Stimulated activated CD4-positive, alpha-beta T cell treated with anti-CD3 and anti-CD28 coated beads, Interleukin-1b, Interleukin-23, amount 100 ng/mL, for 4 hours (primary cell): Measurements from ENCODE around the gene ZNF618.
"Not testable (repeated sequence)": the region's sequence is repeated elsewhere in the genome, so short reads cannot be mapped to it uniquely, and the experiment has no call there.

Source experiments
- DNase-seq, 2 donors: peaks; one replicate each; pipeline ENCODE4 v3.0.0-alpha.2; 2020; ENCODE audit warnings: low read depth in 2 of 2

ZNF618 gene

DNA sequence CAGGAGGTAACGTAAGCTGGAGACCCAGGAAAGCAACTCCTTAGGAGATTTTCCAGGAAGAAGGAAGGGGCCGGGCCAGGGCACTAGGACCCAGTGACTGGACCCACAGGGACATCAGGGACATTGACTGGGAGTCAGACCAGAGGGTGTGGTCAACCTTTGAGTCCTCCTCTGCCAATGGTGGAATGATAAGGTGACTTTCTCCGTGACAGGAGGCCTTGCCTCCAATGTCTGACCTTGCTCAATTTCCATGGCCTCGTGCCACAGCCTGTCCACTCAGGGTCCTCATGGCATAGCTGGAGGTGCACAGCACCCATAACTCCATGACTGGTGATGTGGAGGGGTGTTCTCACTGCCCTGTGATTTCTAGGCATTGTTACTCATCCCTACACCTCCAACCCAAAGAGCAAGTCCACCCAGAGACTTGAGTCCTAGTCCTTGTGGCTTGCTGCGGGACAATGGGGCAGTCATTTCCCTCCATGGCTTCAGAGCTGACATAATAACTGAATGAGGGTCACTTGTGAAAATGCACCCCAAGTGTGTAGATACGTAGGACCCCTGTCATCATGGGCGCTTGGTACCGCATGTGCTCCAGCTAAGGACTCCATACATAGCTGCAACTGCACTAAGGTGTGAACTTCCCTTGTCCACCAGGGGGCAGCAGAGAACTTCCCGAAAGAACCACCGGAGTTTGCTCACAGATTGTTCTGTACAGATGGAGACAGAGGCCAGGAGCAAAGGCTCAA is 206.1 kb downstream of the ZNF618 start:
- DNase-seq = peak; percentile 68 to 82

- not testable (repeated sequence) for DNase-seq
Measured at GRCh38 chr9:114082763-114083412, 206.8 kb downstream of the ZNF618 start.

DNA sequence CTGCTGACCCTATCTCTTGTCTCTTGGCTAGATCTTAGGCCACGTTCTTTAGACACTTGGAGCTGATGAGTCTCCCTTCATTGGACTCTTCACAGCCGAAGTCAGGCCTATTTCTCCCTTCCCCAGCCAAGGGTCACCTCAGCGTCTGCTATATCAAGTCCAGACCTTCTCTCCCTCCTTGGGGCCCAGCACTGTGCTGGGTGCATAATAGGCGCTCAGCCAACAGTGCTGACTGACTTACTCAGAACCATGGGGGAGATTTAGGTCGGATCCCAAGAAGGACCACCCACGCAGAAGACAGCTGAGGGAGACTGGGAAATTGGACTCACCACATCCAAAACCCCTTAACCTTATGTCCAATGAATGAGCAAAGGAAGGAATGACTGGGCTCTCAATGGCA is 207.6 kb downstream of the ZNF618 start:
- DNase-seq = no peak

DNA sequence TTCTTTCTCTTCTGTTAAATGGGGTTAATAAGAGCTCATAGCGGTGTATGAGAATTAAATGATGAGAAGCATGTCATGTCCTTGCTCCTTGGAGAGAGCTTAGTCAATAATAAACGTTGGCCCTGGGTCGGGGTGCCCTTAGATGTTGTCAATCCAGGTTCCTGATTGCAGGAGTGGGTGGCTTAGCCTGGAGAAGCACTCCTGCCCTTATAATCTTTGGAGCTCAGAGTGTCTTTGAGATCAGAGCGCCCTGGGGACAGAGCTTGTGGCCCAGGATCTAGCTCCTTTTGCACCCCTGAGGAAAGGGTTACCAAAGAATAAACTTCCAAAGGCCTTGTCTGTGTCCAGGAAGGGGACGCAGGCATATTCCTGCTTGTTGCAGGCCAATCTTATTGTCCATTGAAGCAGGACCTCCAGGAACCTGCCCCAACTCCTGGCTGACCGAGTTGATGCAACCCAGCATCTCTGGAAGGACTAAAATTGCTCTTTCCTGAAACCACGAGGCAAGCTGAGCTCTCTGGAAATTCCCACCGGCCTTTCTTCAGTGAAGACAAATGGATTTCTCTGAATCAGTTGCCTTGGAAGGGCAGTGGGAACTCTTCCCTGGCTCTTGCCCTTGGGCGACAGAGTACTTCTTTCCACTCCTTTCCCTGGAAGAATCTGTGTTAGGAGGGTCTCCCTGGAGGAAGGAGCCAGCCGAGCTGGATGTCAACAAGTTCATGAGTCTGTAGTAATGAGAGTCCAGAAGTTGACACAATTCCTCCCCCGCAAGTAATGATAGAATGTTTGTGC is 208.4 kb downstream of the ZNF618 start:
- DNase-seq = no peak

GRCh38 chr9:114085387-114085789 is 209.3 kb downstream of the ZNF618 start:
- DNase-seq = no peak

- DNase-seq = no peak
Measured at GRCh38 chr9:114086009-114086408, 209.9 kb downstream of the ZNF618 start.

DNA sequence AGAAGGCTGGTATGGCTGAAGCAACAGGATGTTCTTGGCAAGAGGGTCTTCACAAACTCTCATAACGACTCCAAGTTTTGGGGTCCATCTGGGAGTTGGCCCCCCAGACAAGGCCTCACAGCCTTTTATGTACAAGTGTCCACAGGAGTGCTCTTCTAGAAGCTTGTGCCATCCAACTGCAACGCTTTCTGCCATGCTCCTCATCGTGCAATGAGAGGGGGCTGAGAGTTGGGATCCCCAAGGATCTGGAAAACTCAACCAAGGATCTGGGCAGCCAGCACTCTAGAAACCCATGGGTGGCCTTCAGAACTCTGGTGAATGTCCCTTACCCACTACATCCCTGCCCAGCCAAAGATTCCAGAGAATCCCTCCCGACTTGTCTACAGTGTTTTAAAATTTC is 210.5 kb downstream of the ZNF618 start:
- DNase-seq = no peak

- DNase-seq = no peak
Measured at GRCh38 chr9:114087721-114088120, 211.6 kb downstream of the ZNF618 start.

GRCh38 chr9:114088571-114089170 is 212.6 kb downstream of the ZNF618 start:
- DNase-seq = no peak

DNA sequence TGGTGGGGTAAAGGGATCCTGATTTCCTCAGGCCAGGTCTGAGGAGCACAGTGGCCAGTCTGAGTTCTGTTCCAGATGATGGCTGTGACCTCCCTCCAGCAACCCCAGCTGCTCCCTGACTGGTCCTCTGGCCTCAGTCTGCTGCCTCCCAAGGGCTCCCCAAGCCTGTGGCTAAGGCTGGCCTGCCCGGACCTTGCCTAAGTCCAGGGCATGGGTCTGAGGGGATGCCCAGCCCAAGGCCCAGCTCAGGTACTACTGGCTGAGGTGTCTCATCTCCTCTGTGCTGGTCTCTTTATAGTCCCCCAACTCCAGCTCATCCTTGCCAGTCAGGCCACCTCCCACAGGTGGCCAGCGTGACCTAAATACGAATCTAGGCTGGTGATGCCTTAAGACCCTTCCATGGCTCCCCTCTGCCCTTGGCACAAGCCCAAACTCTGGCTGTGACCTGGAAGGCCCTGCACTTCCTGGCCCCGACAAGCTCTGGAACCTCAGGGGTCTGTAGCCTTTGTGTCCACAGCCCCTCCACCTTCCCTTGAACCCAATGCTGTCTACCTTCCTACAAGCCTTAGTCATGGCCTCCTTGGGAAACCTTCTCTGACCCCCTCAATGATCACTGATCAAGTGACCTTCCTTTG is 213.2 kb downstream of the ZNF618 start:
- no peak for DNase-seq

GRCh38 chr9:114090798-114091197 is 214.7 kb downstream of the ZNF618 start:
- DNase-seq = no peak

- DNase-seq = no peak
Measured at GRCh38 chr9:114091711-114092110, 215.6 kb downstream of the ZNF618 start.

DNA sequence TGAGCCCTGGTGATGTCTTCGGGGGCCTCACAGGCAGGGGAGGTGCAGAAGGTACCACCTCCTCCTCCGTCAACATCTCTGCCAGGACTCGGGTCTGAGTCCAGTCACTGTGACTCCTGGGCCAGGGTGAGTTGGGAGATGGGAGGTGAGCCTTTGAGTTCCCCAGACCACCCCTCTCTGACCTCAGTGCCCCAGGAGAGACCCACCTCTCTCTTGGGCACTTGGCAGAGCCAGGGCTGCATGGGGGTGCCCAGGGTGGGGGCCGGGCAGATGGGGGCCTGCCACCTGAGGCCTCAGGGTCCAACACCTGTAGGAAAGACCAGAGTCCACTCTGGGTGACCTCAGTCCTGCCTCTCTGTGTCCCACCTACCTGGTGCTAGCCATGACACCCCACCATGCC is 216.2 kb downstream of the ZNF618 start:
- no peak for DNase-seq

GRCh38 chr9:114093031-114093471 is 216.9 kb downstream of the ZNF618 start:
- no peak for DNase-seq

- DNase-seq = no peak
Measured at GRCh38 chr9:114093761-114094505, 217.8 kb downstream of the ZNF618 start.

- DNase-seq = no peak
Measured at GRCh38 chr9:114094971-114095370, 218.9 kb downstream of the ZNF618 start.

DNA sequence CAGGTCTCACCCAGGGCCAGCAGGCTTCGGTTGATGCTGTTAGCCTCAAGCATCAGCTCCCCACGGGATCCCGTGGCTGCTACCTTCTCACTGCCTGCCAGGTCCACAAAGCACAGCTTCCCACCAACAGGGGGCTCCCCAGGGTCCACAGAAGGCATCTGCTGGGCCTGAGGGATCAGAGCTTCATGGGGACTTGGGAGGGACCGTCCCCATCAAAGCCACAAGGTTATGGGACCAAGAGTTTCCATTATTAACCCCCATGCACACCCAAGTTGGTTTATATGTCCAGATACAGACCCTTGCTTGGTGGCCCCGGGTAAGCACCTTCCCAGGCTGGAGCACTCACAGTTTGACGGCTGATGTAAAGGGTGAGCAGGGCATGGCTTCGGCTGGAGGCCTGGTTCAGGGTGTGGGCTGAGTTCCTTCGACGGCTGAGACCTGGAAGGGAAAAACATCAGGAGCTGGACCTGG is 220.0 kb downstream of the ZNF618 start:
- no peak for DNase-seq

DNA sequence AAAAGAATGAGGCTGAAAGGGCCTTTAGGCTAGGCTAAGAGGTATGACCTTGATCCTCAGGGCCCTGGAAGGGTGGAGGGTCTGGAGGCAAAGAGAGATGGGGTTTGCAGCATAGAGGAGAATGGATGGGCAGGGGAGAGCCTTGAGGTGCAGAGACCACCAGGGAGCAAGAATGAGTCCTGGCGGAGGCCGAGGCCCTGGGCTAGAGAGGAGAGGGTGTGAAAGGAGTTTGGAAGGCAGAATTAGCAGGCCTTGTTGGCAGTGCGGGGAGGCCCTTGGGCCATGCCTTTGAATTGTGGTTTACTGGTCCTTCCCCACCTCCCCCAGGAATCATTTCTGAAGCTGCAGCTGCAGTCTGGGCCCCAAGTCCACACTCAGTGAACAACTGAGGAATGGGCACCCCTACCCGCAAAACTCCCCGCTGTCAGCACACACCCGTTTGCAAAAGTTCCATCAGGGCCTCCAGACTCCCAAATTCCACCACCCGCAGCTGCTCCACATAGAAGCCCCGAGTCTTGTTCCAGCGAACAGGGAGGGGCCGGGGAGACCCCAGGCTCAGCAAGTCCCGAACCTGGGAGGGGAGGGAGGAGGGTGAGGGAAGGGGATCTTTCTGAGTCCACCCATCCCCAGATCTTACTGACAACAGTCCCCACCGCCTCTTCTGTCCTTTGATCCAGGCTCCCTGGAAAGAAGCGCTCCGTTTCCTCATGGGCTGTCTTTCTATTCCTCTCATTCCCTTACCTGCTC is 220.9 kb downstream of the ZNF618 start:
- DNase-seq = no peak

DNA sequence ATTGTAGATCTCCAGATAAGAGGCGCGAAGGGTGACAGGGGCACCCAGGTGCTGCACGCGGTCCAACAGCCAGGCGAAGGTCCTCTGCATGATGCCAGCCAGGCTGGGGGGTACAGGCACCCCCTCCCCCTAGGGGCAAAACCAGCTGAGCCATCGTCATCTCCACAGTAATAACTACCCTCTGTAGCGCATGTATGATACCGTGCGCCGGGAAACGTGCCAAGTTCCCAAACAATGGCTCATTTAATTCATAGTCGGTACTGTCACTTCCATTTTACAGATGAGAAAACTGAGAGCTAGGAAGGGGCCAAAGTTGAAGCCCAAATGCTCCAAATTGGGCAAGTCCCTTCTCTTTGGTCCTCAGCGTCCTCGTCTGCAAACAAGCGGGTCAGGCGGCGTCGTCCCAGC is 221.5 kb downstream of the ZNF618 start:
- DNase-seq = no peak
